Natural killer cell (primary cell): ENCODE measurements around the gene PDHA1. TPM values are rescaled to one million over a fixed set of nuclear protein-coding genes. Genes with fewer than 3 reads are reported as not detected.

Source experiments
- ATAC-seq, 3 donors: fragments of 150-1000 bp in 2 of 3; fragments of 200-7000 bp in 1 of 3; cut with Tn5 transposase; 1 replicate in 1 of 3; 2 replicates in 2 of 3; pipeline ENCODE4 v1.10.0; 2021; ENCODE audit warnings: mild to moderate bottlenecking in 2 of 3, moderate library complexity in 2 of 3
- DNase-seq, 2 donors: peaks; one replicate each; pipeline versions ENCODE4 v3.0.0 to v3.0.0-alpha.2; 2013 to 2021; ENCODE audit warnings: mixed read lengths in 1 of 2
- H3K27ac ChIP-seq: one replicate; pipeline ENCODE4 v1.5.1; 2013; ENCODE audit warnings: mild to moderate bottlenecking, low read length
- H3K27me3 ChIP-seq: one replicate; pipeline ENCODE4 v1.6.1; 2013; ENCODE audit warnings: low read length; ENCODE audit not compliant: control insufficient read depth, insufficient read depth
- H3K36me3 ChIP-seq: one replicate; pipeline ENCODE4 v1.6.1; 2013; ENCODE audit warnings: low read length; ENCODE audit not compliant: control insufficient read depth, insufficient read depth
- H3K4me1 ChIP-seq: one replicate; pipeline ENCODE4 v1.6.1; 2013; ENCODE audit warnings: low read length; ENCODE audit not compliant: control insufficient read depth, insufficient read depth
- H3K4me3 ChIP-seq: one replicate; pipeline ENCODE4 v1.5.1; 2013; ENCODE audit warnings: low read length
- H3K9me3 ChIP-seq: one replicate; pipeline ENCODE4 v1.6.1; 2013; ENCODE audit warnings: low read length; ENCODE audit not compliant: control insufficient read depth, insufficient read depth
- H3K27ac Mint-ChIP-seq, 2 donors: one replicate each; pipeline ENCODE4 v1.8.0; 2022; ENCODE audit warnings: mild to moderate bottlenecking in 2 of 2, mixed read lengths in 2 of 2, moderate library complexity in 1 of 2
- H3K27me3 Mint-ChIP-seq, 2 donors: one replicate each; pipeline ENCODE4 v1.8.0; 2022; ENCODE audit warnings: low read depth in 2 of 2, mixed read lengths in 2 of 2
- H3K36me3 Mint-ChIP-seq: one replicate; pipeline ENCODE4 v1.8.0; 2022; ENCODE audit warnings: mixed read lengths
- H3K4me1 Mint-ChIP-seq, 2 donors: one replicate each; pipeline ENCODE4 v1.8.0; 2022; ENCODE audit warnings: mixed read lengths in 2 of 2
- H3K4me3 Mint-ChIP-seq: one replicate; pipeline ENCODE4 v1.8.0; 2022; ENCODE audit warnings: mild to moderate bottlenecking, moderate library complexity, mixed read lengths
- H3K9me3 Mint-ChIP-seq, 2 donors: one replicate each; pipeline ENCODE4 v1.8.0; 2022; ENCODE audit warnings: mixed read lengths in 2 of 2
- WGBS: methylation state at CpG from one replicate; pipeline ENCODE4 v1.1.7; 2013; ENCODE audit warnings: missing lambda C conversion rate; ENCODE audit not compliant: insufficient coverage; 5-methylcytosine and 5-hydroxymethylcytosine counted together
- intact Hi-C: fragments of 100-400 bp; cut with micrococcal nuclease; formaldehyde crosslinking; loops from one replicate; pipeline ENCODE4 v1.14.2; 2022
- total RNA-seq, 4 donors: library from RNA; stranded (reverse); fragments of 120-200 nt in 1 of 4; gene quantifications; one replicate each; pipeline versions ENCODE4 v1.2.3 to v1.2.4, GENCODE V29; 2013 to 2022
- TF ChIP-seq, protein P1 (sequence below): fragments of 200-600 bp; IDR thresholded peaks from one replicate; pipeline ENCODE4 v1.8.0; 2022; ENCODE audit warnings: antibody characterized with exemption

The PDHA1 gene
- total RNA-seq, 3 donors from 2014 or later (not counting 1 experiment from before 2014, with no cell fraction given), result 131 to 164 (median 154) TPM

DNA sequence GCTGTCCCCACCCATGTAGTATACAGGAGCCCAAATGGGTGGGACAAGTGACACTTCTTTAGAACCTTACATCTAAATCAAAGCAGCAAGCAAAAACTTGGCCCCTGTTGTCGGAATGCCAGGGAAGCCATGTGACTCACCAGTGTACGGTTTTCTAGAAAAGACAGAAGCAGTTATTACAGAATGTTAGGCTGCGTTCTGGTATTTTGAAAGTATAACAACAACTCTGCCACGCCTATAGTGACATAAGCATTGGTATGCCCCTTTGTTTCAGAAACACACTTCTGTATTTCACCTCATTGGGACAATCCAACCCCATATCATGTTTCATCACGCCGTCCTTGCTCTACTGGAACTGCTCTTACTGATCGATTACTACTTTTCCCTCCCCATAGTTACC is 14.8 kb downstream of the PDHA1 start:
- ATAC-seq, result no peak
- H3K27ac Mint-ChIP-seq, result no peak overlapping the region
- no peaks in the 10 kb centered on the region for H3K9me3 Mint-ChIP-seq
- 98% methylated on average over 7 of the region's 7 CpGs for WGBS
- intact Hi-C loops, result no loop called here
- no peak overlapping the region for H3K4me3 ChIP-seq
- no peak overlapping the region for H3K27ac ChIP-seq
- no peaks in the 10 kb centered on the region for H3K9me3 ChIP-seq
- DNase-seq, result no peak
- no peak overlapping the region for H3K4me3 Mint-ChIP-seq
- H3K36me3 ChIP-seq, result peaks cover 66% of the 10 kb centered on the region
- no peaks in the 10 kb centered on the region for H3K27me3 ChIP-seq
- H3K36me3 Mint-ChIP-seq, result no peaks in the 10 kb centered on the region
- H3K27me3 Mint-ChIP-seq, result no peaks in the 10 kb centered on the region
- TF ChIP-seq, protein P1, sequence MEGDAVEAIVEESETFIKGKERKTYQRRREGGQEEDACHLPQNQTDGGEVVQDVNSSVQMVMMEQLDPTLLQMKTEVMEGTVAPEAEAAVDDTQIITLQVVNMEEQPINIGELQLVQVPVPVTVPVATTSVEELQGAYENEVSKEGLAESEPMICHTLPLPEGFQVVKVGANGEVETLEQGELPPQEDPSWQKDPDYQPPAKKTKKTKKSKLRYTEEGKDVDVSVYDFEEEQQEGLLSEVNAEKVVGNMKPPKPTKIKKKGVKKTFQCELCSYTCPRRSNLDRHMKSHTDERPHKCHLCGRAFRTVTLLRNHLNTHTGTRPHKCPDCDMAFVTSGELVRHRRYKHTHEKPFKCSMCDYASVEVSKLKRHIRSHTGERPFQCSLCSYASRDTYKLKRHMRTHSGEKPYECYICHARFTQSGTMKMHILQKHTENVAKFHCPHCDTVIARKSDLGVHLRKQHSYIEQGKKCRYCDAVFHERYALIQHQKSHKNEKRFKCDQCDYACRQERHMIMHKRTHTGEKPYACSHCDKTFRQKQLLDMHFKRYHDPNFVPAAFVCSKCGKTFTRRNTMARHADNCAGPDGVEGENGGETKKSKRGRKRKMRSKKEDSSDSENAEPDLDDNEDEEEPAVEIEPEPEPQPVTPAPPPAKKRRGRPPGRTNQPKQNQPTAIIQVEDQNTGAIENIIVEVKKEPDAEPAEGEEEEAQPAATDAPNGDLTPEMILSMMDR, result no peak
- H3K4me1 ChIP-seq, result no peaks in the 10 kb centered on the region
- no peaks in the 10 kb centered on the region for H3K4me1 Mint-ChIP-seq

DNA sequence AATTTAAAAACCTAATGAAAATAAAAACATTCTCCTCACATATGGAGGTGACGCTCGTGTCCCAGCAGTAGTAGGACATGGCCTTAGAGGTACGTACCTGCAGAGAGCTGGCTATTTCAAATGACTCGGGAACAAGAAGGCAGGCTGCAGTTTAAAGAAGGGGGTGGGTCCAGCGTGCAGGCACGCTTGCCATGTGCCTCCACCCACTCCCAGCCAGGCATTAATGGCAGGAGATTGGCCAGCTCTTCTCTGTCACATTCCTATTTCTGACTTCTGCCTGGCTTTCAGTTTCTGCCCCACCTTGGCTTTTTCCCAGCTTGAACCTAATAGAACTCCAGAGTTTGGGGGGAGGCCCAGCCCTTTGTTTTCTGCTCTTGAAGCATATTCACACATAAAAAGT is 17.2 kb downstream of the PDHA1 start:
- peaks cover 52% of the 10 kb centered on the region for H3K36me3 ChIP-seq
- H3K4me3 ChIP-seq, result no peak overlapping the region
- no peak overlapping the region for H3K27ac Mint-ChIP-seq
- no peaks in the 10 kb centered on the region for H3K27me3 Mint-ChIP-seq
- no peak overlapping the region for H3K27ac ChIP-seq
- no peaks in the 10 kb centered on the region for H3K9me3 Mint-ChIP-seq
- H3K9me3 ChIP-seq, result no peaks in the 10 kb centered on the region
- H3K4me1 ChIP-seq, result no peaks in the 10 kb centered on the region
- no peak for DNase-seq
- no peaks in the 10 kb centered on the region for H3K36me3 Mint-ChIP-seq
- TF ChIP-seq, protein P1, result no peak
- no peaks in the 10 kb centered on the region for H3K4me1 Mint-ChIP-seq
- no peak overlapping the region for H3K4me3 Mint-ChIP-seq
- intact Hi-C loops, result no loop called here
- ATAC-seq, result no peak
- WGBS, result 97% methylated on average over 6 of the region's 6 CpGs
- H3K27me3 ChIP-seq, result no peaks in the 10 kb centered on the region

DNA sequence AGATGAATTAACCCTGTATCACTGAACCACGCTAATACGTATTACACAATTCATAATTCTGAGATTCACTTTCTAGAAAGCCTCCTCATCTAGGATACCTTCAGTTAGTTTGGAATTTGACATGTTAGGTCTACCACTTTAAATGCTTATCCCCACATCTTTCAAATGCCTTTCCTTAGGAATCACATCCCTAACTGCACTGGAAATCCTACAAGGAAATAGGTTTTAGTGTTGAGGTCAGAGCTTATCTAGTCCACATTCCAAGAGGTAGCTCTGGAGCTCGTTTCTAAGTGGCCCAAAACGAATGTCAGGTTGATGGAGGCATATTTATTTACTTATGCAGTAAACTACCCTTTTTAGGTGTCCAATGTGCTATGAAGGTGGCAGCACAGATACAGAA is 18.0 kb downstream of the PDHA1 start:
- Mint-ChIP-seq H3K36me3 (no peaks in the 10 kb centered on the region), H3K4me3 (no peak overlapping the region), H3K27ac (no peak overlapping the region), H3K4me1 (no peaks in the 10 kb centered on the region), H3K9me3 (no peaks in the 10 kb centered on the region), H3K27me3 (no peaks in the 10 kb centered on the region)
- WGBS, result no CpG with 5 or more reads among the region's 4 CpGs
- no peaks in the 10 kb centered on the region for H3K27me3 ChIP-seq
- no peaks in the 10 kb centered on the region for H3K9me3 ChIP-seq
- peaks cover 44% of the 10 kb centered on the region for H3K36me3 ChIP-seq
- no peak overlapping the region for H3K4me3 ChIP-seq
- TF ChIP-seq, protein P1, result no peak
- H3K27ac ChIP-seq, result no peak overlapping the region
- no peaks in the 10 kb centered on the region for H3K4me1 ChIP-seq
- intact Hi-C loops, result no loop called here
- DNase-seq (no peak), ATAC-seq (no peak)

DNA sequence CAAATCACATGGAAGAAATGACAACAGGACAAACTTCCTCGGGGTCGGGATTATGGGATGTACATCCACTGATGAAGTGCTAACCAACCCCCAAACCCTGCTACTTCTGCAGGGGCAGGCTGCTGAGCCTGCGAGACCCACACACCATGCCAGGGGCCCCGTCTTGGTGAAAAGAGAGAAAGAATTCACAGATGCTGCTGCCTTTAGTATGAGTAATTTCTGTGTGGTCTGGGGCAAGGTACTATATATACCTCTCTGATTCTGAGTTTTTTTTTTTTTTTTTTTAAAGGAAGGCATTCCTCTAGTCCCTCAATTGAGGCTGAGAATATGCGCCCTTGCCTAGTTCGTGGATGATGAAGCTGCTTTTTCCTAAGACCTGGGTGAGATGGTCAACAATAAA is 24.8 kb downstream of the PDHA1 start:
- WGBS, result 100% methylated on average over 4 of the region's 6 CpGs
- intact Hi-C loops, result no loop called here
- Mint-ChIP-seq H3K4me1 (peaks cover 7 to 9% of the 10 kb centered on the region in 2 donors), H3K9me3 (no peaks in the 10 kb centered on the region), H3K36me3 (no peaks in the 10 kb centered on the region), H3K4me3 (no peak overlapping the region), H3K27me3 (no peaks in the 10 kb centered on the region), H3K27ac (no peak overlapping the region)
- TF ChIP-seq, protein P1, result no peak
- peaks cover 2% of the 10 kb centered on the region for H3K36me3 ChIP-seq
- DNase-seq (no peak), ATAC-seq (no peak)
- H3K9me3 ChIP-seq, result no peaks in the 10 kb centered on the region
- H3K4me3 ChIP-seq, result no peak overlapping the region
- H3K27ac ChIP-seq, result no peak overlapping the region
- no peaks in the 10 kb centered on the region for H3K27me3 ChIP-seq
- H3K4me1 ChIP-seq, result peaks cover 13% of the 10 kb centered on the region
